Fibroblast of skin of scalp (primary cell): ENCODE measurements around the gene OCLN.
"Not testable (repeated sequence)": the region's sequence is repeated elsewhere in the genome, so short reads cannot be mapped to it uniquely, and the experiment has no call there.

ENCODE experiments used
- DNase-seq: peaks from one replicate; pipeline ENCODE4 v3.0.0-alpha.2; 2013

OCLN gene

DNA sequence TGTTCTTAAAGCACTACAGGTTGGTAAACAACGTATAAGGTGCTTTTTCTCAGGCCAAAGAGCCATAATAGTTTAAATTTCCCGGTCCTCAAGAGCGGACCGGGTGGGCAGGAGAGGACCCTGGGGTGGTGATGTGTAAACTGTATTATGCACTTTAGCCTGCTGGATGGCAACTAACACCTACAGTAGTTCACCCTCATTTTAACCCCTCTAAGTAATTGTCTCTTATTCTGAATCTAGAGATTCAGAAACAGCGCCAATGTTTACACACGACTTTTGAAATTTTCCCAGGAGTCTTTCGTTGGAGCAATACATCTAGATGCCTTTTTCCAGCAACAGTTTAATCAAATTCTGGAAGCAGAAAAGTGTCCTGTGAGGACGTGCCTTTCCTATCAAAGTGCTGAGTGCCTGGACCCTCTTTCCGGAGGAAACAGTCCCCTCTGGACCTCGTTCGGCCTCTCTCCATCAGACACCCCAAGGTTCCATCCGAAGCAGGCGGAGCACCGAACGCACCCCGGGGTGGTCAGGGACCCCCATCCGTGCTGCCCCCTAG lies 676 bp upstream of the OCLN start:
- DNase-seq = no peak

DNA sequence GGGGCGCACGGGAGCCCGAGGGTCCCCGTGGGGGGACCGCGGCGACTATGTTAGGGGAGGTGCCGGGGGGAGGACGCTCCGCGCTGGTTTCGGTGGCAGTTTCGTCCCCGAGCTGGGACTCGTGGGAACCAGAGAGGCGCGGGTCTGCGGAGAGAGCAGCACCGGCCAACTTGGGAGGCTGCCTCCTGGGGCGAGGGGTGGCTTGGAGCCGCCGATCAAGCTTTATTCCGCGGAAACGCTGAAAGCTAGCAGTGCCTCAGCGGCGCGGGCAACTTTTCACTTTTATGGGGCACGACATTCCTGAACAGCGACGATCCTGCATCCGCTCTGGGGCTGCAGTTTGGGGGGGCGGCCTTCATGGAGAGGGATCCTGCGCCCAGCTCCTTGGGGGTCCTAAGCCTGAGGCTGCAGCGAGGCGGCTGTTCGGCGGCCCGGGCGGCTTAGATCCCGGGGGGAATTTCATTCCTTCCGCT lies 369 bp downstream of the OCLN start:
- no peak for DNase-seq

DNA sequence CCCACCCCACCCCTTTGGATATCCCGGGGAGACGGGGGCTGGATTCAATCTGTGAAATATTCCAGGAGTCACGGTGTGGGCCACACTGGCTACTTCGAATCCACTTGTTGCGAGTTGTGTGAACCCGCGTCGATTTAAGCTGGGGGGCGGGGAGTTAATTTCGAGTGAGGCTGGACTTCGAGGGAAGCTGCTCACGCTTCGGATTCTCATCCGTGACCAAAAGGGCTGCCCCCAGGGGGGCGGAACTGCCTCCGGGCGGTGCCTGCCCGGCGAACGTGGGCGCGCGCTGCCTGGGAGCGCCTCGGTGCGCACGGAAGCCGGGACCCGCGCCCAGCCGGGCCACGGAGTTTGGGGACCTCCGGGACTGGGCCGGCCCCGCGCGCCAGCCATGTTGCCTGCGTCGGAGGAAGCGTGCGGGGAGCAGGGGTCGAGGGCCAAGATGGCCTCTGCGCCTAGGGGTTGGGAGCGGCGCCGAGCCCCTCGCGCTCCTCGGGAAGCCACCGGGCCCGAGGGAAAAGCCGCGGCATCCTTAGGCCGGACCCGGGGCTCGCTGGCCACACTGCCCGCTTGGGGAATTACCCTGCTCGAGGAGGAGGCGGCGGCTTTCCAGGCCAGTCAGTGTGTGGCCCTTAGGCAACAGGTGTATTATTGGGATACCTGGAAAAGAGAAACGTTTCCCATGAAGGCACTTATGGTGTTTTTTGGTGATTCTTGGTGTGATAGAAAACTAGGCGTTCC lies 975 bp downstream of the OCLN start:
- no peak for DNase-seq

DNA sequence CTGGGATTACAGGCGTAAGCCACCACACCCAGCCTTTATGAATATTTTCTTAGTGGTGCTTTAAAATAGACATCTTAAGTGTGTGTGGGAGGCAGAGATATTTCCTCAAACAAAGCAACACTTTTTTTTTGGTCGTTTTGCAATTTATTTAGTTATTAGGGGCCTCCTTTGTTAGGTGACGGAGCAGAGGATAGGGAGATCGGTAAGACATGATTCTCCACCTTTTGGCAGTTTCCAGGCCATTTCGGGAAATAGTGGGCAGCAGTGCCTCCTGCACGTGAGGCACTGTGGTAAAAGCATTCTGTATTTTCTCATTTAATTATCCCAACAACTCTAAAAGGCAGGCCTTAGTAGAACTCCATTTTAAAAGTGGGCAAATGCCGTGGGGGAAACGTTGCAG lies 1.9 kb downstream of the OCLN start:
- no peak for DNase-seq

DNA sequence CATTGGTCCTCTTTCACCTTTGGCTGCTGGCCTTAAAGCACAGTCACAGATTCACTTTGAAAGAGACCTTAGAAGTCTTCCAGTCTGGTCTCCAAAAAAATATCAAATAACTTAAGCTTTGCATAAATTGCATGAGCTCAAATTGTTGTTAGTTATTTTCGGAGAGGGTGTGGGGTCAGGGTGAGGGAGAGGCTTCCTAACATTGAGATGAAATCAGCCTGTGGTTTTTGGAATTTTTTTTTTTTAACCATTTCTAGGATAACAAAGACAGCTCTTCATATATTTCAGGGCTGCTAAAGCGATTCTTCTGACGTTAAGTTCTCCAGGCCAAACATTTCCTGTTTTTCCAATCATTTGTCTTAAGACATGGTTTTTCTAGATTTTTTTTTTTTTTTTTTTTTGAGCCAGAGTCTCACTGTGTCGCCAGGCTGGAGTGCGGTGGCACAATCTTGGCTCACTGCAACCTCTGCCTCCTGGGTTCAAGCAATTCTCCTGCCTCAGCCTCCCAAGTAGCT lies 4.5 kb downstream of the OCLN start:
- no peak for DNase-seq

DNA sequence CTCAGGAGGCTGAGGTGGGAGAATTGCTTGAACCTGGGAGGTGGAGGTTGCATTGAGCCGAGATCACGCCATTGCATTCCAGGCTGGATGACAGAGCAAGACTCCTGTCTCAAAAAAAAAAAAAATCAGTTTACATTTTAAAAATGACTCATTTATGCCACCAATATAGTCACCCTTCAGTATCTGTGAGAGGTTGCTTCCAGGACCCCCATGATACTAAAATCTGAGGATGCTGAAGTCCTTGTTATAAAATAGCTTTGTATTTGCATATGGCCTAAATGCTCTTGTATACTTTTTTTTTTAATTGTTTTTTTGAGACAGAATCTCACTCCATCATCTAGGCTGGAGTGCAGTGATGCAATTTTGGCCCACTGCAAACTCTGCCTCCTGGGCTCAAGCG lies 5.8 kb downstream of the OCLN start:
- DNase-seq = no peak

DNA sequence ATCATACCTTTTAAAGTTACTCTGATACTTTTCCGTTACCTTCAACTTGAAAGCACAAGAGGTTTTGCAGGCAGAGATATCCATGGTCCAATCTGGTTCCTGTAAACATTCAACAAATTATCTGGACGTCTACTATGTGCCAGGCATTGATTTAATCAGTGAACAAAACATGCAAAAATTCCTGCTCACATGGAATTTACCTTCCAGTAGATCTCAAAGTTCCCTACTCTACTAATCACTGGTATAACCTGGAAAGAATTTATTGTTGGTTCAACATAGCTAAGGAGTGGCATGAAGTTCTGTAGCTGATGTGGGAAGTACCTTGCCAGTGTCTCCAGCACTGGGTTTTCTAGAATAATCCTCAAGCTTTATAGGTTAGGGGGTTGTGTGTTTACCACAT lies 9.8 kb downstream of the OCLN start:
- DNase-seq = no peak

DNA sequence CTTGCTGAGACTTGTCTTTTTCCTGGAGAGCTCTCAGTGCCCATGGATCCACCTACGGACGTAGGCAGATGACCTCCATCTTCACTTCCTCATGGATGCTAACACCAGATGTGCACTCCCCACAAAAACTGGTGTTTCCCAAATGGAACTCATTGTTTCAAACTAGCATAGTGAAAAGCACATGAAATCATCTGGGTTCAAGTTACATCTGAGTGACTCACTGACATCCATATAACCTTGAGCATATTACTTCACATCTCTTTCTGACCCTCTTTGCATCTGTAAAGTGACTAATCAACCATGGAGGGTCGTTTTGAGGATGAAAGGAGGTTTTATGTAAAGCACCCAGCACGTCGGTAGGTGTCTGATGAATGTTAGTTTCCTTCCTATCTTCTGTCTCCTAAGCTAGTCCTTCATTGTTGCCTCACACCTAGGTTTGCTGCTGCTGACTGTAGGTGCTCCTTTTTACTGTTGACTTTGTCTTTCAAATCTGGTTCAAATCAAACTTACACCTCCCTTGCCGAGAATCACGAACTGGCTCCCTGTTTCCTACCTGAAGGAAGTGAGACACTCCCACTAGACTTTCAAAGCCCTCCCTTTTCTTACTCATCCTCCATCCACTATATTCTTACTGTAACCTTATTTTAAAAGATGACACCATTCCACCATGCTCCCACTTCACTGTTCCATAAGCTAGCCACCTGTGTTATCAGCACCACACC lies 10.3 kb downstream of the OCLN start:
- peak; percentile 65 for DNase-seq

DNA sequence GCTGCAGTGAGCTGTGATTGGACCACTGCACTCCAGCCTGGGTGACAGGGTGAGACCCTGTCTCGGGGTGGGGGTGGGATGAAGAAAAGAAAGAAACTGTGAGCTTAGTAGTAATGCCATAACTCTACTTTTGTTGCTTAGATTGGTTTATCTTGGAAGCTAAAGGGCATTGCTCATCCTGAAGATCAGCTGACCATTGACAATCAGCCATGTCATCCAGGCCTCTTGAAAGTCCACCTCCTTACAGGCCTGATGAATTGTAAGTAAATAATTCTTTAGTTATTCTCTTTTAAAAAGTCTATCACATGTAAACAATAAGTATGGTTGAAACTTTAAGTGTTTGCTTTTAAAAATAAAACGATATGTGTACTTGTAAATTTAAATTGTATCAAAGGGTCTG lies 11.4 kb downstream of the OCLN start:
- no peak for DNase-seq

DNA sequence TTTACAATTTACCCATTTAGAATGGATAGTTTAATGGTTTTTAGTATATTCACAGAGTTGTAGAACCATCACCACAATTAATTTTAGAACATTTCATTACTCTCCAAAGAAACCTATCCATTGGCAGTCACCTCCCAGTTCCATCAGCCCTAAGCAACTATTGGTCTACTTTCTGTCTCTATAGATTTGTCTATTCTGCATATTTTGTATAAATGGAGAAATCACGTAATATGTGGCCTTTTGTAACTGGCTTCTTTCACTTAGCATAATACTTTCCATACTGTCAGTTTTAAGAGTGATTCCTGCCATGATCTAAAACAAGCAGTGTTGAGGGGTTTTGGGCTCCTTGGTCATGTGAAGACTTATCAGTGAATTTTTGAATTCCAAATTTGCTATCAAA lies 12.7 kb downstream of the OCLN start:
- no peak for DNase-seq

DNA sequence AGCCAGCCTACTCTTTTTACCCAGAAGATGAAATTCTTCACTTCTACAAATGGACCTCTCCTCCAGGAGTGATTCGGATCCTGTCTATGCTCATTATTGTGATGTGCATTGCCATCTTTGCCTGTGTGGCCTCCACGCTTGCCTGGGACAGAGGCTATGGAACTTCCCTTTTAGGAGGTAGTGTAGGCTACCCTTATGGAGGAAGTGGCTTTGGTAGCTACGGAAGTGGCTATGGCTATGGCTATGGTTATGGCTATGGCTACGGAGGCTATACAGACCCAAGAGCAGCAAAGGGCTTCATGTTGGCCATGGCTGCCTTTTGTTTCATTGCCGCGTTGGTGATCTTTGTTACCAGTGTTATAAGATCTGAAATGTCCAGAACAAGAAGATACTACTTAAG lies 16.6 kb downstream of the OCLN start:
- no peak for DNase-seq

DNA sequence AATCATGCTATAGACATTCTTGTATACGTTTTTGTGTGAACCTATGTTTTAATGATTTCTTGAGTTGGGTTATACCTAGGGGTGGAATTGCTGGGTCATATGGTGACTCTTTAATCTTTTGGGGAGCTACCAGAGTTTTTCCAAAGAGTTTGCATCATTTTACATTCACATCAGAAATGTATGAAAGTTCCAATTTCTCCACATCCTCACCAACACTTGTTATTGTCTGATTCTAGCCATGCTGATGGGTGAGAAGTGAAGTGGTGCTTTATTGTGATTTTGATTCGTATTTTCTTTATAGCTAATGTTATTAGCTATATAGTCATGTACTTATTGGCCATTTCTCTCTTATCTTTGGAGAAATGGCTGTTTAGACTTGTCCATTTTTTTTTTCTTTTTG lies 18.1 kb downstream of the OCLN start:
- no peak for DNase-seq

DNA sequence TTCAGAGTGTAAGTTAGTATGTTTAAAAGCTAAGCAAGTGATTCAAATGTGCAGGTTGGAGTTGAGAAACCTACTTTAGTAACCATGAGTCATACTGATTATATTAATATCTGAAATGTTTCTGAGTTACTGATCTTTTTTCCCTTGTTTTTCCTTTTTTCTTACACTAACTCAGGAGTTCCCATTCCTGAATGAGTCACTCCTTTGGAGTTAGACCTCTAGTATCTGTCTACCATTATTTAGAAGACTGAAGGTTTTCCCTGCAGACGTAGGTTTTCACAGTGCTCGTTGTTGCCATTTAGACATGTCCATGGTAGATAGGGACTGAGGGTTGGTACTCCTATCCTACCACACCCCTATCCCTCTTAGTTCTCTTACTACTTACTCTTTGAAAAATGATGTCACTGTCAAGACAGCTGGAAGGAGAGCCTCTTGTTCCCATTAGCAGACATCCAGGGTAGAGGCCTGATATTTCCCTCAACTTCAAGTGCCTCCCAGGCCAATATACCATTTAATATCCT lies 20.2 kb downstream of the OCLN start:
- peak; percentile 50 for DNase-seq

DNA sequence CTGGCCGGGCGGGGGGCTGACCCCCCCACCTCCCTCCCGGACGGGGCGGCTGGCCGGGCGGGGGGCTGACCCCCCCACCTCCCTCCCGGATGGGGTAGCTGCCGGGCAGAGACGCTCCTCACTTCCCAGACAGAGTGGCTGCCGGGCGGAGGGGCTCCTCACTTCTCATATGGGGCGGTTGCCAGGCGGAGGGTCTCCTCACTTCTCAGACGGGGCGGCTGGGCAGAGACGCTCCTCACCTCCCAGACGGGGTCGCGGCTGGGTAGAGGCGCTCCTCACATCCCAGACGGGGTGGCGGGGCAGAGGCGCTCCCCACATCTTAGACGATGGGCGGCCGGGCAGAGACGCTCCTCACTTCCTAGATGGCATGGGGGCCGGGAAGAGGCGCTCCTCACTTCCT lies 23.0 kb downstream of the OCLN start:
- DNase-seq = not testable (repeated sequence)

DNA sequence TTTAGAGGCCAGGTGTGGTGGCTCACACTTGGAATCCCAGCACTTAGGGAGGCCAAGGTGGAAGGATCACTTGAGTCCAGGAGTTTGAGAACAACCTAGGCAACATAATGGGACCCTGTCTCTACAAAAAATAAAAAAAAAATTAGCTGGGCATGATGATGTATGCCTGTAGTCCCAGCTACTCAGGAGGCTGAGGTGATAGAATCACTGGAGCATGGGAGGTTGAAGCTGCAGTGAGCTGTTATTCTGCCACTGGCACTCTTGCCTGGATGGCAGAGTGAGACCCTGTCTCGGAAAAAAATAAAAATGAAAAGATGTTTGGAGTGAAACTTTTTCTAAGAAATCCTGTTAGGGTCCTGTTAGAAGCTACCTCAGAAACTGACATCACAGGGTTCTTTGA lies 24.2 kb downstream of the OCLN start:
- no peak for DNase-seq

DNA sequence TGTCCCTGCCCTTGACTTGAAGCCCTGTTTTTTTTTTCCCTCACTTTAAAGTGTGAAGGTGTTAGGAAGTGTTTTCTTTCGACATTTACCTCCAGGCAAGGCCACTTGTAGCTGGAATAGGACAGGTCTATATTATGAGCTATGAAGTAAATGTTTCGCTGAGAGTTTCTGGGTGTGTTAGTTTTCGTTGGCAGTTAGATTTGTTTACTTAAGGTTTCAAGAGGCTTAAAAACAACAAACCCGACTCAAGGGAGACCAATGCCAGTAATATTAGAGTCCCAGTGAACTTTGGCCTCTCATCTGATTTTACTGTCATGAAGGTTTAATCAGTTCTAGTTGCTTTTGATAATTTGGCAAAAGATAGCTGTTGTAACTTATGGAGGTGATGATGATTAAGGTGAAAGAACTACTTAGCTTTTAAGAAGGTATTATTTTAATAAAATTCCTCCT lies 25.2 kb downstream of the OCLN start:
- peak; percentile 44 for DNase-seq

DNA sequence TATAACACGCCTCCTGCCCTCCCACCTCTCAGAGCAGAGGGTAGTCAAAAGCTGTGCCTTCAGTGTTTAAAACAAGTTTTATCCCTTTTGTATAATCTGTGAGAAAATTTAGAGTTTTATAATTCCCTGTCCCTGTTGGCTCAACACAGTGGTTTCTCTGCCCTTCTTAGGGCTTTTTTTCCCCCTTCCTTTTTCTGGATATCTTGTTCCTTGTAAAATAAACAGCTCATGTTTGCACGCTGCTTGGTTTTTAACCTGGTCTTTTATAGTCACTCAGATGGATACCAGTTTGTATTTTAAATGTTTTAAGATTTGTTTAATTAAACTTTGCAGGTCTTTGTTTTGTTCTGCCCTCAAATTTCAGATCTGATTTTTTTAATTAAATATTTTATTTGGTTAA lies 26.7 kb downstream of the OCLN start:
- DNase-seq = no peak

DNA sequence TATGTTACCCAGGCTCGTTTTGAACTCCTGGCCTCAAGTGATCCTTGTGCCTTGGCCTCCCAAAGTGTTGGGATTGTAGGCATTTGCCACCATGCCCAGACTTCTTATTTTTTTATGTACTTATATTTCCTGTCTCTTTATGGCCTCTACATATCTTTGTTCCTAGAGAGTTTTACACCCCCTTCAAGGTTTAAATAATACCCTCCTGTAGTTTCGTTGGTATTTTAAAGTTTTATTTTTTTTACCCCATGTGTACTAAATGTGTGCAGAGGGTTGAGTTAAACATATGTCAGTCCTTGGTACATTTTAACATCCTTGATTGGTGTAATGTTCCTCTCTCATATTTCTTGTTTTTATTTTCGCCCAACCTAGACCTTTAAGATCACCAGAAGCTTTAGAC lies 29.4 kb downstream of the OCLN start:
- DNase-seq = no peak

DNA sequence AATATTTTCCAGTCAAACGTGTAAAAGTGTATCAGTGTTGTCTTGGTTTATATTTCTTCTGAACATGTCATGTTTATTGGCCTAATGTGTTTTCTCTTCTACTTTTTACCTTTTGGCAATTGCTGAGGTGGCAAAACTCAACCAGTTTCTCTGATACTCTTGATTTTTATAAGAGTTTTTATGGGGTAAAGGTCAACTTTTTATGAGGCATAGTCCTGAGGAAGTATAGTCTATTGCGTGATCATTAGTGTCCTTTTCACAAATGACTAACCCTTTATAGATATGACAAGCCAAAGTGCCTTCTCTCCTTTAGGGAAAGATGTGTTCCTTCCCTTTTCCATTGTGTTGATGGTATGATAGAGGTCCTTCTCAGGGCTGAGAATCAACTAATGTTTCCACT lies 32.9 kb downstream of the OCLN start:
- no peak for DNase-seq

DNA sequence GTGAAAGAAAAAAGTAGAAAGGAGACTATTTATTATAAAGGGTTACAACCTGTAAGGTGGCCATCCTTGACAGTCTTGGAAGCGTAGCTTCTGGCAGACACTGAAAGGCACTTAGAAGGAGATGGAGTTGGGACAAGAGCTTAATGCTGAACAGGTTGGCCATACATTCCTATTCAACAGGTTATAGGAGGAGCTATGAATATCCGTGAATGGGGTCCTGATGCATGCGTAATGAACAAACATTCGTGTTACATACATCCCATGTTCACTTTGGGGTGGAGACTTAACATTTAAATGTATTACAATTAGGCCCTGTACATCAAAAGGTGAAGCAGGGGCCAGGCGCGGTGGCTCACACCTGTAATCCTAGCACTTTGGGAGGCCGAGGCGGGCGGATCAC lies 34.1 kb downstream of the OCLN start:
- no peak for DNase-seq

DNA sequence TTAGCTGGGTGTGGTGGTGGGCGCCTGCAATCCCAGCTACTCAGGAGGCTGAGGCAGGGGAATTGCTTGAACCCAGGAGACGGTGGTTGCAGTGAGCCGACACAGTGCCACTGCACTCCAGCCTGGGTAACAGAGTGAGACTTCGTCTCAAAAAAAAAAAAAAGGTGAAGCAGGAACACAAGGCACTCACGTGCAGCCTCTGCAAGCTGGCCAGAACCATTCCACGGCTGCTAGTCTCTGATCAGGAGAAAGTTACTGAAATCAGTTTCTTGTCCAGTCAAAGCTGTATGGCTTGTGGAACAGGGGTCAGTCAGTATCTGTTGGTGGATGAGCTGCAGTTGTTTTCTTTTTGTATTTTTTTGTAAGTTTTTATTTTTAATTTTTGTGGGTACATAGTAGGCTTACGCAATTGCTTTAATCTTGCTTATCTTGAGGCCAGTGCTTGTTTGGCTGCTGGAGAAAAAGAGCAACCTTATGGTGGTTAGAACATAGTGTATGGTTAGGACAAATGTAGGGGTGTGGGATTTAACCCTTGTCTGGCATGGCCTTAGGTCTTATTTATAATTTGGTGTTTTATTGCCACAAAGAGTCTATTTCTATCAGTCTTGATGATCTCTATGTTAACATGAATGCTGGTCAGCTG lies 34.7 kb downstream of the OCLN start:
- no peak for DNase-seq

DNA sequence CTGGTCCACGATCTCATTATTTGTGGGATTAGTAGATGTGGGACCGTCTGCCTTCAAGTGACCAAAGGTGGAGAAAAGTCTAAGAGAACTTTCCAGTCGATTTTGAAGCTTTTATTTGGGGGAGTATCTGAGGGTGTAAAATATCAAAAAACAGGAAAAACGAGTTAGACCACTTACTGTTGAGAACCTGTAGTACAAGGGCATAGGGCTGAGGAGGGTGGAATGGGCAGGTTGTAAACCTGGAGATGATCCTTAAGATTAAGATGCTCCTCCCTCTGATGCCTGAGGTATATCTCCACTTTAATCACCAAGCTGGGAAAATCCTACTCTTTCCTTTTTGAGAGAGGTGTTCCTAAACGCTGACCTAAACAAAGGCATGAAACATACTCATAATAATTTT lies 35.4 kb downstream of the OCLN start:
- no peak for DNase-seq

DNA sequence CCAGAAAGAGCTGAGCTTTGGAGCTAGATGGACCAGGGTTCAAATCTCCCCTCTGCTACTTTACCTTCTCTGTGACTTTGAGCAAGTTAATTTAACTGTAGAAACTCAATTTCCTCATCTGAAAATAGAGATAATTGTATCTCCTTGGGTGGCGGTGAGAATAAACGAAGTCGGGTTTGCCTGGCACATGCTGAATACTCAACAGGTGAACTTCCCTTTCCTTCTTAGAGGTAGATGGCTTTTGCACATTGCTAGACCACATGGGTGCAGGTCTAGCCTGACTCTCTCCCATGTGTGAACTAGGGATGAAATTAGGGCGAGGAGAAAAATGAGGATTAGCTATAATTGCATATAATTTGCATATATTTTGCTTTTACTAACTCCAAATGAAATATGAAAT lies 36.0 kb downstream of the OCLN start:
- DNase-seq = no peak
